HG03097 (cell line): ENCODE measurements around the gene RNF19B.

ENCODE experiments used
- ATAC-seq: cut with Tn5 transposase; IDR thresholded peaks from one replicate; pipeline ENCODE4 v1.9.1; 2021; ENCODE audit not compliant: unreplicated experiment, low FRiP score

Gene RNF19B, protein sequence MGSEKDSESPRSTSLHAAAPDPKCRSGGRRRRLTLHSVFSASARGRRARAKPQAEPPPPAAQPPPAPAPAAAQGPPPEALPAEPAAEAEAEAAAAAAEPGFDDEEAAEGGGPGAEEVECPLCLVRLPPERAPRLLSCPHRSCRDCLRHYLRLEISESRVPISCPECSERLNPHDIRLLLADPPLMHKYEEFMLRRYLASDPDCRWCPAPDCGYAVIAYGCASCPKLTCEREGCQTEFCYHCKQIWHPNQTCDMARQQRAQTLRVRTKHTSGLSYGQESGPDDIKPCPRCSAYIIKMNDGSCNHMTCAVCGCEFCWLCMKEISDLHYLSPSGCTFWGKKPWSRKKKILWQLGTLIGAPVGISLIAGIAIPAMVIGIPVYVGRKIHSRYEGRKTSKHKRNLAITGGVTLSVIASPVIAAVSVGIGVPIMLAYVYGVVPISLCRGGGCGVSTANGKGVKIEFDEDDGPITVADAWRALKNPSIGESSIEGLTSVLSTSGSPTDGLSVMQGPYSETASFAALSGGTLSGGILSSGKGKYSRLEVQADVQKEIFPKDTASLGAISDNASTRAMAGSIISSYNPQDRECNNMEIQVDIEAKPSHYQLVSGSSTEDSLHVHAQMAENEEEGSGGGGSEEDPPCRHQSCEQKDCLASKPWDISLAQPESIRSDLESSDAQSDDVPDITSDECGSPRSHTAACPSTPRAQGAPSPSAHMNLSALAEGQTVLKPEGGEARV

DNA sequence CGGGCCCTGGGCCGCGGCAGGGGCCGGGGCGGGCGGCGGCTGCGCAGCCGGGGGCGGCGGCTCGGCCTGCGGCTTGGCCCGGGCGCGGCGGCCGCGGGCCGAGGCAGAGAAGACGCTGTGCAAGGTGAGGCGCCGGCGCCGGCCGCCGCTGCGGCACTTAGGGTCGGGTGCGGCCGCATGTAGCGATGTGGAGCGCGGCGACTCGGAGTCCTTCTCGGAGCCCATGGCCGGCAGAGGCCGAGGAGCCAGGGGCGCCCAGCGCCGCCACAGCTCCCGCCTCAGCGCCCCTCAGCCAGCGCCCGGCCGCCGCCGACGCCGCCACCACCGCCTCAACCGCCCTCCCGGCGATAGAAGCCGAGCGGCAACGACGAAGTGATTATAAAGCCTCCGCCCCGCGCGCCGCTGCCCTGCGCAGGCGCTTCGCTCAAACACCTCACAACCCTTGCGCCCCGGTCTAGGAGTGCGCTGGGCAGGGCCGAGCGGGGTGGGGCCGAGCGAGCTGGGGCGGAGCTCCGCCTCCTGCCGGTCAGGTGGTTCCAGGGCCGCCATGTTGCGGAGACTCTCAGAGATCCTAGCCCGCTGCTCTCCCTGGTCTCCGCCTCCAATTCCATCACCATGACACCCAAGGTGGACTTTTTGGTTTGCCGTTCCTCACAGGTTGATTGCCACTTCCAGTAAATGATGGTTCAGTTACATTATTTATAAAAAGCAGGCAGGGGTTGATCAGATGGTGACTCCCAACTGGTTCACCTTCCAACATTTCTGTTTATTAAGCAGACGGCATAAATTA lies at the start of gene RNF19B:
Gene RNF19B (minus strand): TSS at position 349 of the 790 bp plus-strand sequence. CDS start 124 bp downstream, at position 225.
- ATAC-seq, result peak; percentile 56

DNA sequence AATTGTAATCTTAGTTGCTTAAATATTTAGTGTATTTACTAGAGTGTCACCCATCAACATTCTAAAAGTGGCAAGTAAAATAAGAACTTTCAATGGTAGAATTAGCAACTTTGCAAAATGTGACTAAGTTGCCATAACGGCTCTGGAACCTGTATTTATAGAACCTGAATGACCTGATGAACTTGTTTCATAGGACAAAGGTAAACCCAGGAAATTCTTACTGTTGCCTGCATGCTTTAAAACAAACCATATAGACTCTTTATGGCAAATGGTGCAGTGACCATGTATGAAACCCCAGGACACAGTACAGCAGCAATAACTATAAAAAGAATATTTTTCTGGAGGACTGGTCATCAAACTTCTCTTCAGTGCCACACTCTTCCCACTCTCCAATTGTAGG lies 49.2 kb upstream of the RNF19B start:
- ATAC-seq, result no peak

DNA sequence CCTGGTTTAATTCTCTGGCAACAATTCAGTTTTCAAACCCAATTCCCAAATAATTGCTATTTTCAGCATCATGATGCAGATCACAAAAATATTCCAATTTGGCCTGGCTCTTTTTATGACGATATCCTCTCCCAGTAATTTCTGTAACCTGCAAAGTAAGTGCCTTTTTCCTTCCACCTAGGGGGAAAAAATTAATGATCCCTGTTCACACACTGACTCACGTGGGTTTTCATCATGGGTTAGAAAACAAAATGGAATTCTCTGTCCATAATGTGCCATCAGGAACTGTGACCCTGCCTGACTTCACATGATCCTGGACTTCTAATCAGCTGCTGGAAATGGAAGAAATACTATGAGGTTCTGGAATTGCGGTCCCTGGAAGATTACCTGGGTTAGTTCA lies 47.6 kb upstream of the RNF19B start:
- no peak for ATAC-seq

DNA sequence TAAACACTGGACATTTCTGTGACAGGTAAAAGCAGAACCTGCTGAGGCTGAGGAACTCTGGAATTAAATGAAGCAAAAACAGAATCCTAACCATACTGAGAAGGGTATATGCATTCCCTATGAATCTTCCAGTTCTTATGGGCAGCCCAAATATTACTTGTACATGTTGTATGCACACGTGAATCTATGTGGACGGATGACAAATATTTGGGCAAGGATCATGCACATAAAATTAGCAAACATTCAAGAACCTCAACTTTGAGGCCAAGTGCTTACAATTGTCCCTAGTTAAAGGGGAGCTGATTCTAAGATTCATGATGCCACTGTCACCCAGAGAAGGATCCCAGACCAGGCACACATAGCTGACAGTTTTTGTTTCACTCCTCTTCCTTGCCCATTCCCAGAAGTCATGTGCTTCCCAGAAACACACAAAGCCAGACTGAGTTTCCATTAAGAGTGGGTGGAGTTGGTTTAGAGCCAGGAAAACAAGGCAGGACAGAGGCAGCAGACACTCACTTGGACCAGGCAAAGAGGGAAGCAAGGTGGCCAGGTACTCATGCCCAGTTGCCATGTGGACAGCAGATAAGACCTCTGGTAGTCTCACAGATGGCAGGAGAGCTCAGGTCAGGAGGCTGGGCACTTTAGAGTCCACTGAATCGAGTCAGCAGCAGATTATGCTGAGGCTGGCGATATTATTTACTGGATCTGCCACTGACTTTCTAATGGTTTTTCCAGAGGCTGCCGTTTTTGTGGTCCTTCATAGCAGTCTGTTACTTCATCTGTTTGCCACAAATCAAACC lies 46.5 kb upstream of the RNF19B start:
- no peak for ATAC-seq

DNA sequence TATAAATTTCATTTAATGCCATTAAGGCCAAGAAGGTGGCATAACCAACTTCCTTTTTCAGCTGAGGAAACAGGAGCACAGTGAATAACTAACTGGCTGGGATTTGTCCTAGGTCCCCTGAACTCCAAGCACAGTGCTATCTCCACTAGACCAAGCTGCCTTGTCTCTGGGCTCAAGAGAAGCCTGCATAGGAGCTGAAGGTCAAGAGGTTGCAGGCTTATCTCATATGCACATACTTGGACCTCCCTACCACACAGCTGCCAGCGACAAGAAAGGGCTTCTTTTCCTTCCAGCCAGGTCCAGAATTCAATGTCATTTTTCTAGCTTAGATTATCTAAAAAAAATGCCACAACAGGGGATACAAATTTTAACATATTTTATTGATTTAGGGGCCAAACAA lies 45.0 kb upstream of the RNF19B start:
- ATAC-seq, result no peak

DNA sequence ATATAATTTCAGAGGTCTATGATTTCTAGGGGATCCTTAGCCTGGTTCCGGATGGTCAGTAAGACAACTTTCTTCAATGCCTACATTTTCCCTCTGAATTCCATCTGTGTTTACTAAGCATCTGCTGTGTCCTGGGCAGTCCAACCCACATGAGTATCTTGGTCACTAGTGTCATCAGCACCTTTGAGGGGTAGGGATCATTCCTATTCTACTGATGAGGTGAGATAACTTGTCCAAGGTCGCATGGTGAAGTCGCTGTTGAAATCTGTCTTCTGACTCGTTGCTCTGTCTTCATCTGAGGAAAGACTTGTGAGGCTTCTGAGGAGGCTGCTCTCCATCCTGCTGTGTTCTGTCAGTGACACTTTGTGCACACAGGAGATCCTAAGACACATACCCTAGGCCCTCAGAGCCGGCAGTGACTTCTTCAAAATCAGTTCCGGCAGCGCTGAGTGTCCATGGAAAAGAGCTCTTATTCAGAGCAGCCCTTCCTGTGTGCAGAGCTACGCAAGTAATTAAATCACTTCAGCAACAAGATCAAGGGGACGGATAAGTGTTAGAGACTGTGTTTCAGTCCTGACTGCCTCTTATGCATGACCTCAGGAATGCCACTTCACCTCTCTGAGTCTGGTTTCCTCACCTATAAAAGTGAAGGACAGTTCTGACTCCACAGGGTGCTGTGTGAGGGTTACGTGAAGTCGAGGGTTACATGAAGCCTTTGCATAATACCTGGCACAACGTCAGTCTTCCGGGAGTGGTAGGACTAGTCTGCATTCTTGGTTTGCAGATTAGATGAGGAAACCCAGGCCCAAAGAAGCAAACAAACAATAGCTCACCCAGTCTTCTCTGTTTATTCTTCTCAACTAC lies 43.7 kb upstream of the RNF19B start:
- ATAC-seq, result no peak

DNA sequence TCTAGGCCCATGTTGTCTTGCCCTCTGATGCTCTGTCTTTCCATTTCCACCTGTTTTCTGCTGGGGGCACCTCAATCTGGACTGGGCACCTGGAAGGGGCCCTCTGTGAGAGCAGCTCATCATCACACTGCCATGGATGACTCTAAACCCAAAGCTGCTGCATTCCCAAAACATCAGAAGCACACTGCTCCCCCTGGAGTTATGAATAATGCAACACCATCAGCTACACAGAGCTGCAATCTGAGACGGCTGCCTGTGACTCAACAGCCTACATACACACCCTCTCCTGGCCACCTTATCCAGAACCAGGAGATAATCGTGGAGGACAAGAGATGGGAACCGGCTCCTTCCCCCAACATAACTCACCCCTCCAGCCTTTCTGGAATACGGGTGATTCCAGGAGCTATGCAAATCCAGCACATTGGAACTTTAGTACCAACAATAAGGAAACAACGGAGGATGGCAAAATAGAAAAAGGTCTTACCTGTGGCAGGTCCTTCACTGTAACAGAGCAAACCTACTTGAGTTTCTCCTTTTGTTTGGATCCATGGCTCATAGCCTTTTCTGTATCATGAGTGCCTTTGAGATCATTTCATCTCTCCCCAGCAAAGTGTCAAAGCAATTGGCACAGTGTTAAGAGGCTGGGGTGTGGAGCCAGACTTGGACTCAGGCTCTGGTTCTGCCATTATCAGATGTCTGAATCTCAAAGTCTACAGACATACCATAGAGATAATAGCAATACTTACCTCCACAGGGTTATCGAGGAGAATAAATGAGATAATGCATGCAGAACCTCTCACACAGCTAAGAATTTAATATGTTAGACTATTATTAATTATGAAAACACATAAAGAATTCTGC lies 42.8 kb upstream of the RNF19B start:
- no peak for ATAC-seq

DNA sequence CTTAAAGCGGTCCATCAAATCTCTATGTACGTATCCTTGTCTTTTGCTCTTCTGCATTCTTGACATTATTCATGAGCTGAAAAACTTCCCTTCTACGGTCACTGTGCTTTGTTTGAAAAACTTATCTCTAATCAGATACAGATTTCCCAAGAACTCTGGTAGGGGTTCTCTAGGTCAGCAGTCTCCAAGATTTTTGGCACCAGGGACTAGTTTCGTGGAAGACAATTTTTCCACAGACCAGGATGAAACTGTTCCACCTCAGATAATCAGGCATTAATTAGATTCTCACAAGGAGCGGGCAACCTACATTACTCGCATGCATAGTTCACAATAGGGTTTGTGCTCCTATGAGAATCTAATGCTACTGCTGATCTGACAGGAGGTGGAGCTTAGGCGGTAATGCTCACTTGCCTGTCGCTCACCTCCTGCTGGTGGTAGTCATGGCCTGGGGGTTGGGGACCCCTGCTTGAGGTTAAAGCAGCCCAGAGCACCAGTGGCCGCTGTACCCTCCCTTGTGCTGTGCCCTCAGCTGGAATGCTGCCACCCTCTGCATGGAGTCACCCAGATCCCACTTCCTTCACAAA lies 41.3 kb upstream of the RNF19B start:
- no peak for ATAC-seq

DNA sequence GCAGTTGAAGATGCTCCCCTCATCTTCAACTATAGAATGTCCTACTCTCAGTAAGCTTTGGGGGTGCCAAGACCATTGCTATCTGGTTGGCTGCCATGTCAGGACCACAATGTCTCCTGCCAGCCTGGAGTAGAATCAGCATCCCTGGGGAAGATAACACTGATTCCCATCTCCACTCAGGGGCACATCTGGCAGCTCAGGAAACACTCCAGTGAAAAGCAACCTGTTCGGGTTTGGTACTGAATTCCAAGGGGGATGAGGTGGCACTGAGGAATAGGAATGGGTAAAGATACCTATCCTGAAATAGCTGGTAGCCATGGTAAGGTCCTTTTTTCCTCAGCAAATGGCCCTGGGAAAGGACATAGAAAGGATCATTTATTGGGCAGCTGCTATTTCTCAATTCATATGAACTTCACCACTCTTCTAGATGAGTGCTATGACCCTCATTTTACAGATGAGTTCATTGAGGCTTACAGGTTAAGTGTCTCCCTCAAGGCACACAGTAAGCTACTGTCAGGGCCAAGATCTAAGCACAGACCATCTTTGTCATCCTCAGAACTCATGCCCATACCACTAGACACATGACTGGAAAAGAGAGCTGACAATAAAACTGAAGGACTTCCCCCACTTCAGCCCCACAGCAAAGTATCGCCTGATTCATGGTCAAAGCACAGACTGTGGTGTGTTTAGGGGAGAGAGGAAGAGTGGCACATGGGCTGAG lies 40.7 kb upstream of the RNF19B start:
- ATAC-seq, result no peak

DNA sequence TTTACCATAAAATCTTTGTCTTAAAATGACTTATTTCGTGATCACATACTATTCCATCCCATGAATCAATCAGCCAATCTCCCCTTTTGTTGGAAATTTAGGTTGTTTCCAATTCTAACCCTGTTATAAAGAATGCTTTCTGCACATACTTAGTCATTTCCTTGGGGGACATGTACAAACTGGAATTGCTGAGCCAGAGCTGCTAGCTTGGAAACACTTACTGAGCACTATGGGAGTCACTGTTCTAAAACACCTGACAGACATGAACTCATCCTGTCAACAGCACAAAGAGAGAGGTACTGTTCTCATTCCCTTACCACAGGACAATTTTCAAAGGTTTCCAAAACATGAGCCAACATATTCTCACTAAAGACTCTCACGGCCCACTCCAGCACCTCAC lies 40.0 kb upstream of the RNF19B start:
- ATAC-seq, result no peak

DNA sequence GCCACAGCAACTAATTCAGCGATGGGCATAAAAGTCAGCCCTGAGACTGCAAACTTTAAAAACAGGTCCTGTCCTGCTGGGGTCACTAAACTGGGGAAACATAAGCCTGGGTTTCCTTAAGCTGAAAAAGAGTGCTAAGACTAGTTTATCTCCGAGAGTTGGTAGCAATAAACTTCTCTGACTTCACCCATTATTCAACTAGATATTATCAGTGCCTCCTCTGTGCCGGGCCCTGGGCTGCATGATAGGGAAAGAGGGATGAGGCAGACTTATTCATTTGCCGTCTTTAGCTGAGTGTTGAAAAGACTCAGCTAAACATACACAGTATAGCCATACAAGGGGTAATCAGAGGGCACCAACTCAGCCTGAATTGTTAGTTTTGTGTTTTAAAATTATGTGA lies 39.0 kb upstream of the RNF19B start:
- ATAC-seq, result no peak

DNA sequence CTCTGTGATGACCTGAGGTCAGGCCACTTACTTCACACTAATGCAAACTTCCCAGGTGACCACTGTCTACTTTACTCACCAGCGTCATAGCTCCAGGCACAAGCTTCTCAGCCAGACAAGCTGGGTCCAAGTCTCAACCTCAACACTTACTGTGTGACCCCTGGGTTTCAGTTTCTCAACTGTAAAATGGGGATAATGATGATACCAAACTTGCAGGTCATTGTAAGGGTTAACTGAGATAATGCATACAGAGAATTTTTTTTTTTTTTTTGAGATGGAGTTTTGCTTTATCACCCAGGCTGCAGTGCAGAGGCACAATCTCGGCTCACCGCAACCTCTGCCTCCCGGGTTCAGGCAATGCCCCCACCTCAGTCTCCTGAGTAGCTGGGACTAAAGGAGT lies 37.4 kb upstream of the RNF19B start:
- no peak for ATAC-seq

DNA sequence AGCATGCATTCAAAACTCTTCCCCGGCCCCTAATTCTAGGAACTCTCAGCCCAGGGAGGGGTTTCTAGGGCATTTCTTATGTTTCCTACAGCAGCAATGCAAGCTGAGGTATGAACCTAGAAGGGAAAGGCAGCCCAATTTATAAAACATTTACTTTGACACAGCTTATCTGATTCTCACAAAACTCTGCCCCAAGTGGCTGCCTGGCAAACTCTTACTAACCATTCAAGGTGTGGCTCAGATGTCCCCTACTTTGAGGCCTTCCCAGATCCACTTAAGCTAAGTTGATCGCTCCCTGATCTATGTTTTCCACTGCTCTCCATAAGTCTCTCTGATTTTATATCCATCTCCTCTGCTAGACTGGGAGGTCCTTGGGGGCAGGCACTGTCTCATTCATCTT lies 36.7 kb upstream of the RNF19B start:
- ATAC-seq, result no peak

DNA sequence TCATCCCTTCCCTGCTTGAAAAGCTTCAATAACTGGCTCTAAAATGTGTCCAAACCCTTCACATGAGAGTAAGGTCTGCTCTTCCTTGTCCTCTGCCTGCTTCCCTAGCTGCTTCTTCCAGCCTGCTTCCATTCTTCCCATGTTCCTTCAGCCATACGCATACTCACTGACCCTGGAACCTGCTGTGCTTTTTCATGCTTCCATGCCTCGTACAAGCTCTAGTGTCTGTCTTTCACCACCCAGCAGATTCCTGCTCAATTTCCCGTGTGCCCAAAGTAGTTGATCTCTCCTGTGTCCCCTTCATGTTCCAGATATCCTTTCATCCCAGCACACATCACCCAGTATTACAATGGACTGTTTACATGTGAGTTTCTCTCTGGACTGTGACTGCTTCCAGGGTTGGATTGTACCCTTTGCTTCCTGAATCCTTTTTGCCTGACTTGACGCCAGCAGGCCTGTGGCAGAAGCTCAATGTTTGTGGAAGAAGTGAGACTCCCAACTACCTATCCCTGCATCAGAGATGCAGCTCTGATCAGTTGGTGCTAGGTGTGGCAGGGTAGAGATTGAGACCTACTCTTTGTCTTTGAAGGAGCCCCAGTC lies 35.9 kb upstream of the RNF19B start:
- ATAC-seq, result no peak

DNA sequence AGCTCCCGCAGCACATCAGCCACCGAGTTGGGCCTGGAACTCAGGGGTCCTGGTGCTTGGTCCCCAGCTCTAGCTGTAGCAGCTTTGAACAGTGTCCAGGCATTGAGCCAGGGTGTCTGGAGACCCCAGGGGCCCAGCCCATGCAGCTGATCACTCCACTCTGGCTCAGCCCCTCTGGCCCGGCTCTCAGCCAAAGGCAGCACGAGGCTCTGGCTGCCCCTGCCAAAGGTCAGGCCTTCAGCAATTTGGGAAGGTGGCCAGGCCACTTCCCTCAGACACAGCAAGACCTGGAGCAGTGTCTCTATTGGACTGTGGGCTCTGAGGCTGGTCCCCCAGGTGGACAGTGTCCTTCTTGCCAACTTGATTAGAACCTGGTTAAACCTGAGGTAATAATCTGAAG lies 34.4 kb upstream of the RNF19B start:
- no peak for ATAC-seq

DNA sequence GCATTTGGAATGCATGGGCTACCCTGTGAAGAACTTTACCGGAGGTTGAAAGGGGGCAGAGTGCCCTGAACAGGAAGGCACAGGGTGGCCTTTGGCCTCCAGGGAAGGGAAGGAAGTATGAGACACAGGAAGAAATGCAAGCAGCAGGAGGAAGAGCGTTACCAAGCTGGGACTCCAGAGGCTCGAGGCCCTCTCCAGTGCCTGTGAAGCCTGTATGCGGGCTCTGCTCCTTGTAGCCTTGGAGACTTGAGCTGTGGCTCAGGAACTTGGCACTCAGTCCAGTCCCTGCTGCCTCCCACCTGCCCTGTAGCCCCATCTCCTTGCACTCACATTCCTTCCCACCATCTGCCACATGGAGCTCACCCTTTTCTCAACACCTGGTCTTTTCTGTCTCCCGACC lies 33.5 kb upstream of the RNF19B start:
- ATAC-seq, result no peak

DNA sequence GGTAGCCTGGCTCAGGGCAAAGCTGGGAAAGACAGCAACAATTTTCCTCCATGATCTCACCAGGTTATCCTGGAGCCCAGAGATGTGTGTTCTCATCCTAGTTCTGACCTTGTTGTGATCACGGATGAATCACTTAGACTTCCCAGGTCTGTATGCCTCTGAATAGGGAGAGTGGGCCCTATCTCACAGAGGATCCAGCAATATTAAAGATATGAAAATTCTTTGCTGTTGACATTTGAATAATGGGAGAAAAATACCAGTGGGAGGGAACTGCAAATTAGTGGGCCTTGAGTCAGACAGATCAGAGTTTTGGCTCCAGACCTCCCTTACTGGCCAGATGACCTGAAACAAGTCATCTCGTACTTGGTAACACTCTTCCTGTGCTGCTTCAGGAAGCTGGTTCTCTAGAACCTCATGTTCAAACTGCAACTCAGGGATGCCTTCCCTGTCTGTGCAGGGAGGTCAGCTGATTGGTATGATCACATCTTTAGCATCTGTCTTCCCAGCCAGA lies 32.8 kb upstream of the RNF19B start:
- ATAC-seq, result no peak
